ENCODE data around the gene ELFN2. TPM values are rescaled to one million over a fixed set of nuclear protein-coding genes. Genes with fewer than 3 reads are reported as not detected.

The ELFN2 gene
- total and polyA plus RNA-seq, 8 donors: 0.03 to 0.89 (median 0.18) TPM; not detected in 5

DNA sequence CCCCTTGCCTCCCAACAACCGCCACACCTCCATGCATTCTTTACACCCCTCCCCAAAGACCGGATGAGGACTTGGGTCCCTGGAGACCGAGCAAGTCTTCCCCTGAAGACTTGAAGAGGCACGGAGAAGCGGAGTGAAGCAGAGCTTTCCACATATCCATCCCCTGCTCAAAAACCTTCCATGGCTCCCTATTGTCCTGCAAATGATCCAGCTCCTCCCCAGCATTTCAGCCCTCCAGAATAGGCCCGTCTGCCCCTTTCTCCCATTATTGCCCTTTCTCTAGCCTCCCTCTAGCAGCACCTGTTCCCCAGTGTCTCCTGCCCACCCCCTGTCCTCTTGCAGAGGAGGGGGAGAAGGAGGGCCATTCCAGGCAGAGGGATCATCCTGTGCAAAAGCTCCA, 85.2 kb downstream of the ELFN2 start:
- no peak for DNase-seq
- Histone ChIP-seq H3K4me3 (no peak overlapping the region), H3K27me3 (peaks cover 0 to 67% (median 0%) of the 10 kb centered on the region in 3 donors), H3K27ac (no peak overlapping the region), H3K9me3 (no peaks in the 10 kb centered on the region), H3K36me3 (no peaks in the 10 kb centered on the region), H3K4me1 (peaks cover 0 to 36% (median 13%) of the 10 kb centered on the region in 4 donors)
- WGBS, 5 donors: 84 to 89% (median 87%) methylated on average over 6 of the region's 6 CpGs
- intact Hi-C loops (cut with DNase I; ENCODE audit: low total_unique reads): no loop called here
- no peak for TF ChIP-seq POLR2AphosphoS5 (IDR thresholded peaks at IDR 0.05)
- TF ChIP-seq EP300 (IDR thresholded peaks at IDR 0.05): no peak
- TF ChIP-seq, protein P1, sequence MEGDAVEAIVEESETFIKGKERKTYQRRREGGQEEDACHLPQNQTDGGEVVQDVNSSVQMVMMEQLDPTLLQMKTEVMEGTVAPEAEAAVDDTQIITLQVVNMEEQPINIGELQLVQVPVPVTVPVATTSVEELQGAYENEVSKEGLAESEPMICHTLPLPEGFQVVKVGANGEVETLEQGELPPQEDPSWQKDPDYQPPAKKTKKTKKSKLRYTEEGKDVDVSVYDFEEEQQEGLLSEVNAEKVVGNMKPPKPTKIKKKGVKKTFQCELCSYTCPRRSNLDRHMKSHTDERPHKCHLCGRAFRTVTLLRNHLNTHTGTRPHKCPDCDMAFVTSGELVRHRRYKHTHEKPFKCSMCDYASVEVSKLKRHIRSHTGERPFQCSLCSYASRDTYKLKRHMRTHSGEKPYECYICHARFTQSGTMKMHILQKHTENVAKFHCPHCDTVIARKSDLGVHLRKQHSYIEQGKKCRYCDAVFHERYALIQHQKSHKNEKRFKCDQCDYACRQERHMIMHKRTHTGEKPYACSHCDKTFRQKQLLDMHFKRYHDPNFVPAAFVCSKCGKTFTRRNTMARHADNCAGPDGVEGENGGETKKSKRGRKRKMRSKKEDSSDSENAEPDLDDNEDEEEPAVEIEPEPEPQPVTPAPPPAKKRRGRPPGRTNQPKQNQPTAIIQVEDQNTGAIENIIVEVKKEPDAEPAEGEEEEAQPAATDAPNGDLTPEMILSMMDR (IDR thresholded peaks at IDR 0.05): no peak
- TF ChIP-seq POLR2A (IDR thresholded peaks at IDR 0.05): no peak

DNA sequence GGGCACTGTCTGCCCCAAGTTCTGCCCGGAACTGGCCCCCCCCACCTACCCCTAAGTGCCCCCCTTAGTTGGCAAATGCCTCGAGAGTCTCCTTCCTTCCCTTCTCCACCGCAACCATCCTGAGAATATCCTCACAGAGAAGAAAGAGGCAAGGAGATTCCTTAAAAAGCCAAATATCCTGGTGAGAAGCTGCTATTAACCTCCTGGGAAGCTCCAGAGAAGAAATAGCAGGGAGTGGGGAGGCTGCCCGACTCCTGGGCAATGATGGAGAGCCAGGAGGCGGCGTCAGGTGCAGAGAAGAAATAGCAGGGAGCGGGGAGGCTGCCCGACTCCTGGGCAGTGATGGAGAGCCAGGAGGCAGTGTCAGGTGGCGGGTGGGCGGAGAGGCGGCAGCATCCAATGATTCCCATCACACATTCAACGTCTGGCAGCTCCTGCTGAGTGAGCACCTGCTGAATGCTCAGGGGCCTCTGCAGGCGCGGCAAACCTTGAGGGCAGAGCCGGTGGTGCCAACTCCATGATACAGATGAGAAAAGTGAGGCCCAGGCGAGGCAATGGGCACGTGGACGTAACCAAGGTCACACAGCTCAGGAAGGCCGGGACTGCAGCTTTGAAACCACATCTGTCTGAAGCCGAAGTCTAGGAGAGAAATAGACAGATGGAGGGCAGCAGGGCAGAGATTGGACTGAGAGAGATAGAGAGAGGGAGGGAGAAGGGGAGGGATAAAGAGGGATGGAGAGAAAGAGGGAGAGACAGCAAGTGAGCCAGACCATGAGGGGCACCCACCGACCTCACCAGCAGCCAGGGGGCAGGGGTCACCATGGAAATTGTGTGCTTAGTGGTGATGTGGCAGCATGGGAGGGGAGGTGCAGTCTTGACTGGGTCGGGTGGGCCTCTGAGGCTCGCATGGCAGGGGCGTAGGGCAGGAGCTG, 86.7 kb downstream of the ELFN2 start:
- Histone ChIP-seq H3K36me3 (no peaks in the 10 kb centered on the region), H3K4me3 (no peak overlapping the region), H3K27ac (no peak overlapping the region), H3K4me1 (peaks cover 0 to 37% (median 18%) of the 10 kb centered on the region in 4 donors), H3K27me3 (peaks cover 0 to 82% (median 8%) of the 10 kb centered on the region in 3 donors), H3K9me3 (no peaks in the 10 kb centered on the region)
- intact Hi-C loops (cut with DNase I; ENCODE audit: low total_unique reads): no loop called here
- DNase-seq: no peak
- TF ChIP-seq POLR2AphosphoS5 (IDR thresholded peaks at IDR 0.05): no peak
- TF ChIP-seq EP300 (IDR thresholded peaks at IDR 0.05): no peak
- TF ChIP-seq POLR2A (IDR thresholded peaks at IDR 0.05): no peak
- TF ChIP-seq, protein P1 (IDR thresholded peaks at IDR 0.05): no peak
- WGBS, 5 donors: 47 to 62% (median 56%) methylated on average over 24 of the region's 24 CpGs

DNA sequence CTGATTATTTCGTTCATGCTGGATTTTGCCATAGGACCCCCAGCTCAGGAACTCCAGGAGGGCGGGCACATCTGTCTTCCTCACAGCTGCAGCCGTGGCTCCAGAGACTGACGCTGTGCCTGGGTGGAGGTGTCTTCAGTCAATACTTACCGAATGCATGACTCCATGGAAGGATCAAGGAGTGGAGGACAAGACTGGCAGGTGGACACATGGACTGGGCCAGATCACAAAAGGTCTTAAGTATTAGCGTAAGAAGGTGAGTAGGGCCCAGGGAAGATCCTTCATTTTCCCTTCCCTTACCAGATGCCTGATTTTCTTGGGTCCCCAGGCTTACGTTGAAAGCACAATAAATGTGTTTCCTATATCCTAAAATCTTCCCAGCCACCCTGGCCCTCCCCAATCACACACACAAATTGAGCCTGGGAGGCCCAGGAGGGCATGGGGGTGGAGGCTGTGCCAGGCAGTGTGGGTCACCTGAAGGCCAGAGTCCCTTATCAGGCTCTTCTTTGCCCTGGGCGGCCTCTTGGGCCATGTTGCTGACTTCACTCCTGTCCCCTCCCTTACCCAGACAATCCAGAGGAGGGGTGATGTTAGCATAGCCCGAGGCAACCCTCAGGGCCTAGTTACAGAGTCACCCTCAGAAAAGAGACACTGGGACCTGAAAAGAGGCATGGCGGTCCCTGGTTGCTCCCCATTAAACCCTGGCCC, 88.6 kb downstream of the ELFN2 start:
- no peaks in the 10 kb centered on the region for H3K9me3 ChIP-seq
- H3K27me3 ChIP-seq: peaks cover 7 to 87% (median 27%) of the 10 kb centered on the region in 3 donors
- intact Hi-C loops (cut with DNase I; ENCODE audit: low total_unique reads): no loop called here
- no peak overlapping the region for H3K27ac ChIP-seq
- H3K4me1 ChIP-seq: peaks cover 12 to 53% (median 34%) of the 10 kb centered on the region in 4 donors
- DNase-seq: peak; percentile 34 to 41
- 74 to 85% (median 78%) methylated on average over 10 of the region's 10 CpGs for WGBS, 5 donors
- H3K4me3 ChIP-seq: no peak overlapping the region
- TF ChIP-seq POLR2A (IDR thresholded peaks at IDR 0.05): no peak
- no peak for TF ChIP-seq EP300 (IDR thresholded peaks at IDR 0.05)
- TF ChIP-seq, protein P1 (IDR thresholded peaks at IDR 0.05): no peak
- TF ChIP-seq POLR2AphosphoS5 (IDR thresholded peaks at IDR 0.05): no peak
- H3K36me3 ChIP-seq: no peaks in the 10 kb centered on the region

DNA sequence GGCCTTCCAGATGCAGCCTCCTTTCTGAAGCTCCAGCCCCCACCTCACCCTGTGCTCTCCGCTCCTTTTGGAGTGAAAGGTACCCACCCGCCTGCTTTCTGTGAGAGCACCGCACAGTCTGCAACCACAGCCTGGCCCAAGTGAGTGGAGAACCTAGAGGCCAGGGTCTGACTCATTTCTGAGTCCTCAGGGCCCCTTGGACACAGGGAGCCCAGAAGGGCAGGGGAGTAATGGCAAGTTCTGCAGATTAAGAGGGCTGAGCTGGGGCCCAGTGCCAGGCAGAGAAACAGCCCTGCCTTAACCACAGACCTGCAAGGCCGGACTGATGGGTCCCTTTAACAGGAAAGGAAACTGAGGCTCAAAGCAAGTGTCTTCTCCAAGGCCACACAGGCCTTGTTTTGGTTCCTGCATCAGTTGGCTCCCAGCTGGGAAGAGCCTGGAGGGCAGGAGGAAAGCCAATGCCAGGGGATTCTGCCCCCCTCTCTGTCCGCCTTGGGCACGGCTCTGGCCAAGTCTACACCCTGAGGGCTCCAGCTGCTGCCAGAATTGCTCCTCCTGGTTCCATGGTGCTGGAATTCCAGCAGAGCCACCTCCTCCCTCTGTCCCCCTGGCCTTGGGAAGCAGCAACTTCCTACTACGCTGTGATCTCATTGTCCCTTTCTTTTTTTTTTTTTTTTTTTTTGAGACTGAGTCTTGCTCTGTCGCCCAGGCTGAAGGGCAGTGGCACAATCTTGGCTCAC, 89.9 kb downstream of the ELFN2 start:
- intact Hi-C loops (cut with DNase I; ENCODE audit: low total_unique reads): no loop called here
- 70 to 81% (median 74%) methylated on average over 7 to 8 of the region's 8 CpGs for WGBS, 5 donors
- H3K4me3 ChIP-seq: no peak overlapping the region
- DNase-seq: no peak
- no peaks in the 10 kb centered on the region for H3K36me3 ChIP-seq
- H3K27me3 ChIP-seq: peaks cover 16 to 87% (median 41%) of the 10 kb centered on the region in 3 donors
- no peaks in the 10 kb centered on the region for H3K9me3 ChIP-seq
- no peak for TF ChIP-seq POLR2A (IDR thresholded peaks at IDR 0.05)
- TF ChIP-seq, protein P1 (IDR thresholded peaks at IDR 0.05): no peak
- no peak for TF ChIP-seq POLR2AphosphoS5 (IDR thresholded peaks at IDR 0.05)
- no peak for TF ChIP-seq EP300 (IDR thresholded peaks at IDR 0.05)
- H3K27ac ChIP-seq: no peak overlapping the region
- peaks cover 12 to 53% (median 34%) of the 10 kb centered on the region in 4 donors for H3K4me1 ChIP-seq

Measured in stomach (tissue), 9 donors.